HG03025 (cell line): ENCODE data around the gene MACROD2.
"Not testable (repeated sequence)": the region's sequence is repeated elsewhere in the genome, so short reads cannot be mapped to it uniquely, and the experiment has no call there.

ENCODE experiments used
- ATAC-seq: cut with Tn5 transposase; IDR thresholded peaks from one replicate; pipeline ENCODE4 v1.9.1; 2021; ENCODE audit warnings: mild to moderate bottlenecking, moderate library complexity; ENCODE audit not compliant: unreplicated experiment, low FRiP score

The MACROD2 gene

GRCh38 chr20:14178528-14178927, 183.2 kb downstream of the MACROD2 start:
- ATAC-seq = no peak

GRCh38 chr20:14178952-14179351, 183.6 kb downstream of the MACROD2 start:
- no peak for ATAC-seq

GRCh38 chr20:14189794-14190402, 194.6 kb downstream of the MACROD2 start:
- no peak for ATAC-seq

- ATAC-seq = no peak
Observed at GRCh38 chr20:14191559-14191958, 196.2 kb downstream of the MACROD2 start.

GRCh38 chr20:14193443-14193842, 198.1 kb downstream of the MACROD2 start:
- ATAC-seq = no peak

GRCh38 chr20:14193885-14194284, 198.6 kb downstream of the MACROD2 start:
- no peak for ATAC-seq

GRCh38 chr20:14197097-14197496, 201.8 kb downstream of the MACROD2 start:
- ATAC-seq = no peak

- ATAC-seq = no peak
Observed at GRCh38 chr20:14198416-14198815, 203.1 kb downstream of the MACROD2 start.

- ATAC-seq = no peak
Observed at GRCh38 chr20:14199111-14199510, 203.8 kb downstream of the MACROD2 start.

- no peak for ATAC-seq
Observed at GRCh38 chr20:14203657-14204056, 208.3 kb downstream of the MACROD2 start.

GRCh38 chr20:14207591-14207990, 212.3 kb downstream of the MACROD2 start:
- no peak for ATAC-seq

GRCh38 chr20:14208956-14209355, 213.6 kb downstream of the MACROD2 start:
- no peak for ATAC-seq

GRCh38 chr20:14210146-14210545, 214.8 kb downstream of the MACROD2 start:
- ATAC-seq = no peak

- no peak for ATAC-seq
Observed at GRCh38 chr20:14214046-14214445, 218.7 kb downstream of the MACROD2 start.

- ATAC-seq = not testable (repeated sequence)
Observed at GRCh38 chr20:14215880-14216279, 220.6 kb downstream of the MACROD2 start.

GRCh38 chr20:14219801-14220461, 224.6 kb downstream of the MACROD2 start:
- no peak for ATAC-seq

GRCh38 chr20:14220986-14221385, 225.7 kb downstream of the MACROD2 start:
- no peak for ATAC-seq

- no peak for ATAC-seq
Observed at GRCh38 chr20:14223806-14224205, 228.5 kb downstream of the MACROD2 start.

- ATAC-seq = not testable (repeated sequence)
Observed at GRCh38 chr20:14226051-14227049, 231.0 kb downstream of the MACROD2 start.

GRCh38 chr20:14232650-14233049, 237.3 kb downstream of the MACROD2 start:
- ATAC-seq = peak; percentile 78

GRCh38 chr20:14234666-14235295, 239.5 kb downstream of the MACROD2 start:
- no peak for ATAC-seq
